Central memory CD8-positive, alpha-beta T cell (primary cell): ENCODE data around the gene IFNA8.
A peak's percentile ranks its signal among the peaks of the same experiment; 100 is the strongest.
"Not testable (repeated sequence)": the region's sequence is repeated elsewhere in the genome, so short reads cannot be mapped to it uniquely, and the experiment has no call there.

Experiments used
- ATAC-seq: fragments of 150-1000 bp; cut with Tn5 transposase; replicated peaks from 2 replicates; pipeline ENCODE4 v1.10.0; 2022; ENCODE audit warnings: mild to moderate bottlenecking, moderate FRiP score, moderate number of reproducible peaks; ENCODE audit not compliant: poor library complexity, severe bottlenecking; ENCODE audit errors: extremely low read depth
- DNase-seq, 2 donors: peaks; one replicate each; pipeline ENCODE4 v3.0.0; 2021; ENCODE audit warnings: low spot score in 2 of 2
- H3K27ac Mint-ChIP-seq: one replicate; pipeline ENCODE4 v1.8.0; 2022; ENCODE audit warnings: low read depth, mild to moderate bottlenecking, moderate library complexity, mixed read lengths
- H3K27me3 Mint-ChIP-seq: one replicate; pipeline ENCODE4 v1.8.0; 2022; ENCODE audit warnings: mixed read lengths
- H3K36me3 Mint-ChIP-seq: one replicate; pipeline ENCODE4 v1.8.0; 2022; ENCODE audit warnings: mild to moderate bottlenecking, moderate library complexity, mixed read lengths; ENCODE audit not compliant: insufficient read depth
- H3K4me1 Mint-ChIP-seq: one replicate; pipeline ENCODE4 v1.8.0; 2022; ENCODE audit warnings: mixed read lengths
- H3K4me3 Mint-ChIP-seq: one replicate; pipeline ENCODE4 v1.8.0; 2022; ENCODE audit warnings: mild to moderate bottlenecking, moderate library complexity, mixed read lengths
- H3K9me3 Mint-ChIP-seq: one replicate; pipeline ENCODE4 v1.8.0; 2022; ENCODE audit warnings: mixed read lengths

The IFNA8 gene

GRCh38 chr9:21435015-21435383 lies 26.1 kb downstream of the IFNA8 start:
- not testable (repeated sequence) for H3K27ac Mint-ChIP-seq

DNA sequence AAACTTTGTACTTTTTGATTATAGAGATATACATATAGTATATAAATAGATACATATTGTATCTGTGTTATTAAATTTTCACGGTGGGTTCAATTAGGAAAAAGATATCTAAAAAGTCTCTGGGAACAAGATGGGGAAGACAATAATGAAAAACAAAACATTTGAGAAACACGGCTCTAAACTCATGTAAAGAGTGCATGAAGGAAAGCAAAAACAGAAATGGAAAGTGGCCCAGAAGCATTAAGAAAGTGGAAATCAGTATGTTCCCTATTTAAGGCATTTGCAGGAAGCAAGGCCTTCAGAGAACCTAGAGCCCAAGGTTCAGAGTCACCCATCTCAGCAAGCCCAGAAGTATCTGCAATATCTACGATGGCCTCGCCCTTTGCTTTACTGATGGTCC lies 31.2 kb downstream of the IFNA8 start, which contains the start of gene IFNA1:
Gene IFNA1 (plus strand): TSS at position 301 of the 400 bp plus-strand sequence. CDS start 69 bp downstream, at position 370.
- no peaks in the 10 kb centered on the region for H3K9me3 Mint-ChIP-seq

More at GRCh38 chr9:21435015-21435383, 26.1 kb downstream of the IFNA8 start:
- H3K27me3 Mint-ChIP-seq, result peaks cover 61% of the 10 kb centered on the region
- DNase-seq, H3K4me1 Mint-ChIP-seq, H3K4me3 Mint-ChIP-seq, ATAC-seq, H3K36me3 Mint-ChIP-seq, H3K9me3 Mint-ChIP-seq: not testable (repeated sequence)

GRCh38 chr9:21443849-21444625 lies 35.1 kb downstream of the IFNA8 start:
- Mint-ChIP-seq H3K27ac (peak overlapping the region; percentile 17), H3K4me3 (peak overlapping the region; percentile 16), H3K4me1 (peaks cover 12% of the 10 kb centered on the region), H3K27me3 (peaks cover 19% of the 10 kb centered on the region), H3K9me3 (no peaks in the 10 kb centered on the region), H3K36me3 (peaks cover 2% of the 10 kb centered on the region)
- DNase-seq, result peak in 1 of 2 donors; percentile 27
- peak; percentile 91 for ATAC-seq

More for the DNA sequence above, 31.2 kb downstream of the IFNA8 start, which contains the start of gene IFNA1:
- ATAC-seq (no peak), DNase-seq (no peak)
- Mint-ChIP-seq H3K36me3 (no peaks in the 10 kb centered on the region), H3K27ac (no peak within 1 kb of the TSS), H3K4me1 (peaks cover 12% of the 10 kb centered on the region), H3K27me3 (peaks cover 22% of the 10 kb centered on the region), H3K4me3 (no peak within 1 kb of the TSS)

DNA sequence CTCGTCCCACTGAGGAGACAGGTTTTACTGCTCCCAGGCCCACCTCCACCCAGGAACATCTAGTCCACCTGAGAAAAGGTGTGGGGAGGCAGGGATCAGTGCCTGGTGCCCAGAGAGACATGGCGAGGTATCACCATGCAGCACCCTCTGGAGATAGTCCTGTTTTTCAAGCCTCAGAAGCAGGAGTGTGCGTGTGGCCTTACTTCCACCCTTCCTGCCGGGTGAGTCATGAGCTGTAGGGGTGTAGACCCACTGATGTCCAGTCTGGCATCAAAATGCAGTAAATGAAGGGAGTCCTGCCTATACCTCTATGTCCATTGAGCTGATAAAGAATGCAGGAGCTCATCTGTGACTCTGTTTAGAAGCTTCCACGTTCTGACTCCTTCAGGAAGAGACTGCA lies 40.4 kb downstream of the IFNA8 start:
- ATAC-seq, DNase-seq, H3K4me1 Mint-ChIP-seq, H3K36me3 Mint-ChIP-seq, H3K27ac Mint-ChIP-seq, H3K9me3 Mint-ChIP-seq, H3K4me3 Mint-ChIP-seq: not testable (repeated sequence)
- peaks cover 31% of the 10 kb centered on the region for H3K27me3 Mint-ChIP-seq

DNA sequence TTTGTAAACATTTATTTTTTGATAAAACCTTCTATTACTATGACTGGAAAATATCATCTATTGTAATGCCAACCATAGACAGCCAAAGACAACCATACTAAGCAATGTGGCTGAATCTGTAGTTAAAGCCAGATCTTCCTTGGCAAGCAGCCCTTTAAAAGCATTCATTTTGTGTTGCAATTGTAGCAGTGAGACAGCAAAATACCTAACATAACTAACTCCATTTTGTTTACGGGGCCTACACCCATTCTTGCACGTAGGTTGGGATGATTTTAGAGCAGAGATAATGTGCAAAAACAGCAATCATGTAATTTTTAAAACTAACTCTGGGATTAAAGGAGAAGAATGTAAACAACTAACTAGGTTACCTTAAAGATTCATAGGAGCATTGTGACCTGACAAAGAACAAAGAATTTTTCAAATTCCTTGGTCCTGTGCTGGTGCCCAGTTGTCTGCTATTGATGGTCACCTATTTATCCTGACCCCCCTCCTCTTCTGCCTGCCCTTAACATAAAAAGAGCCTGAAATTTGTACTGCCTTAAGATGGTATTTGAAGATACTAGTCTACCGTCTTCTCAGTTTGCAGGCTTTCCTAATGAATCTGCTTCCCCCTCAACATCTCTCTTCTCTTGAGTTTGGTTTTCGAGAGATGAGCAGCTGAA lies 41.9 kb downstream of the IFNA8 start:
- no peak for ATAC-seq
- H3K4me1 Mint-ChIP-seq, result no peaks in the 10 kb centered on the region
- peaks cover under 1% of the 10 kb centered on the region for H3K36me3 Mint-ChIP-seq

GRCh38 chr9:21452681-21453080 lies 43.8 kb downstream of the IFNA8 start:
- DNase-seq, result no peak
- no peak for ATAC-seq
- Mint-ChIP-seq H3K9me3 (no peaks in the 10 kb centered on the region), H3K27me3 (peaks cover 47% of the 10 kb centered on the region), H3K4me3 (no peak overlapping the region), H3K4me1 (no peaks in the 10 kb centered on the region), H3K27ac (no peak overlapping the region), H3K36me3 (no peaks in the 10 kb centered on the region)

More for the DNA sequence above, 41.9 kb downstream of the IFNA8 start:
- peaks cover 31% of the 10 kb centered on the region for H3K27me3 Mint-ChIP-seq
- no peaks in the 10 kb centered on the region for H3K9me3 Mint-ChIP-seq
- no peak overlapping the region for H3K27ac Mint-ChIP-seq
- DNase-seq, result no peak
- H3K4me3 Mint-ChIP-seq, result no peak overlapping the region

GRCh38 chr9:21454149-21454548 lies 45.2 kb downstream of the IFNA8 start:
- H3K4me3 Mint-ChIP-seq, result no peak overlapping the region
- no peaks in the 10 kb centered on the region for H3K9me3 Mint-ChIP-seq
- ATAC-seq (no peak), DNase-seq (no peak)
- H3K27ac Mint-ChIP-seq, result no peak overlapping the region
- no peaks in the 10 kb centered on the region for H3K4me1 Mint-ChIP-seq
- H3K36me3 Mint-ChIP-seq, result no peaks in the 10 kb centered on the region
- peaks cover 47% of the 10 kb centered on the region for H3K27me3 Mint-ChIP-seq

DNA sequence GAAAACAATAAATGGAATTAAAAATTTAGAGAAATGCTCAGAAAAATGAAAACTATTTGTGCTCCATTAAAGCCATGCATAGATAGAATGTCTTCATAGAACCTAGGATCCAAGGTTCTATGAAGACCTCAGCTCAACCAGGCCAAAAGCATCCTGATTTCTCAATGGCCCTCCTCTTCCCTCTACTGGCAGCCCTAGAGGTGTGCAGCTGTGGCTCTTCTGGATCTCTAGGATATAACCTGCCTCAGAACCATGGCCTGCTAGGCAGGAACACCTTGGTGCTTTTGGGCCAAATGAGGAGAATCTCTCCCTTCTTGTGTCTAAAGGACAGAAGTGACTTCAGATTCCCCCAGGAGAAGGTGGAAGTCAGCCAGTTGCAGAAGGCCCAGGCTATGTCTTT lies 46.4 kb downstream of the IFNA8 start:
- H3K27ac Mint-ChIP-seq, result no peak overlapping the region
- no peaks in the 10 kb centered on the region for H3K9me3 Mint-ChIP-seq

More for the DNA sequence above, 46.4 kb downstream of the IFNA8 start:
- Mint-ChIP-seq H3K27me3 (peaks cover 43% of the 10 kb centered on the region), H3K4me1 (no peaks in the 10 kb centered on the region), H3K36me3 (no peaks in the 10 kb centered on the region), H3K4me3 (no peak overlapping the region)
- DNase-seq, result no peak
- ATAC-seq, result peak; percentile 46
